CD4-positive, alpha-beta T cell treated with Interleukin-2 at 100 ng/mL for 4 hours (primary cell): Measurements from ENCODE around the gene RNF14.
"Not testable (repeated sequence)": the region's sequence is repeated elsewhere in the genome, so short reads cannot be mapped to it uniquely, and the experiment has no call there.

ENCODE experiments used
- DNase-seq: peaks from one replicate; pipeline ENCODE4 v3.0.0-alpha.2; 2020; ENCODE audit warnings: low spot score

The RNF14 gene, protein sequence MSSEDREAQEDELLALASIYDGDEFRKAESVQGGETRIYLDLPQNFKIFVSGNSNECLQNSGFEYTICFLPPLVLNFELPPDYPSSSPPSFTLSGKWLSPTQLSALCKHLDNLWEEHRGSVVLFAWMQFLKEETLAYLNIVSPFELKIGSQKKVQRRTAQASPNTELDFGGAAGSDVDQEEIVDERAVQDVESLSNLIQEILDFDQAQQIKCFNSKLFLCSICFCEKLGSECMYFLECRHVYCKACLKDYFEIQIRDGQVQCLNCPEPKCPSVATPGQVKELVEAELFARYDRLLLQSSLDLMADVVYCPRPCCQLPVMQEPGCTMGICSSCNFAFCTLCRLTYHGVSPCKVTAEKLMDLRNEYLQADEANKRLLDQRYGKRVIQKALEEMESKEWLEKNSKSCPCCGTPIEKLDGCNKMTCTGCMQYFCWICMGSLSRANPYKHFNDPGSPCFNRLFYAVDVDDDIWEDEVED

GRCh38 chr5:141968914-141969608 lies at the start of gene RNF14:
Gene RNF14, plus strand, starts transcription at chr5:141969105. Its CDS starts 4,484 bp downstream, at chr5:141973589.
- peak; percentile 94 for DNase-seq

GRCh38 chr5:141919218-141920119 lies 49.4 kb upstream of the RNF14 start:
- DNase-seq: no peak

GRCh38 chr5:141920771-141921170 lies 48.1 kb upstream of the RNF14 start:
- no peak for DNase-seq

DNA sequence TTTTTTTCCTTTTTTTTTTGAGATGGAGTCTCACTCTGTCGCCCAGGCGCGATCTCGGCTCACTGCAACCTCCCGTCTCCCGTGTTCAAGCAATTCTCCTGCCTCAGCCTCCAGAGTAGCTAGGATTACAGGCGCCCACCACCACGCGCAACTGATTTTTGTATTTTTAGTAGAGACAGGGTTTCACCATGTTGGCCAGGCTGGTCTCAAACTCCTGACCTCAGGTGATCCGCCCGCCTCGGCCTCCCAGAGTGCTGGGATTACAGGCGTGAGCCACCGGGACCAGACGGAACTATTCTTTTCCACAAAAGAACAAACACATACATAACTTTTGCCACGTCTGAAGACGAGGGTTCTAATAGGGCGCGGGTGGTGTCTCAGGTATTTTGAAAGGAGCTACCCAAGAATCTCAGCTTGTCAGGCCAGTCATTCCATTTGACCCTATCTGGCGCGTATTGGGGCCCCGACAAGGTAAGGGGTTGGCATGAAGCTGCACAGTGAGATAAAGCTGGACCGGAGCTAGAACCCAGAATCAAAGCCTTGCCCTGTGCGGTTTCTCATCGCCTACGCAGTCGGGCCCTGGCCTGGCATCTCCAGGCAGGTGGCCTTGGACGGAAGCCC lies 46.0 kb upstream of the RNF14 start:
- not testable (repeated sequence) for DNase-seq

DNA sequence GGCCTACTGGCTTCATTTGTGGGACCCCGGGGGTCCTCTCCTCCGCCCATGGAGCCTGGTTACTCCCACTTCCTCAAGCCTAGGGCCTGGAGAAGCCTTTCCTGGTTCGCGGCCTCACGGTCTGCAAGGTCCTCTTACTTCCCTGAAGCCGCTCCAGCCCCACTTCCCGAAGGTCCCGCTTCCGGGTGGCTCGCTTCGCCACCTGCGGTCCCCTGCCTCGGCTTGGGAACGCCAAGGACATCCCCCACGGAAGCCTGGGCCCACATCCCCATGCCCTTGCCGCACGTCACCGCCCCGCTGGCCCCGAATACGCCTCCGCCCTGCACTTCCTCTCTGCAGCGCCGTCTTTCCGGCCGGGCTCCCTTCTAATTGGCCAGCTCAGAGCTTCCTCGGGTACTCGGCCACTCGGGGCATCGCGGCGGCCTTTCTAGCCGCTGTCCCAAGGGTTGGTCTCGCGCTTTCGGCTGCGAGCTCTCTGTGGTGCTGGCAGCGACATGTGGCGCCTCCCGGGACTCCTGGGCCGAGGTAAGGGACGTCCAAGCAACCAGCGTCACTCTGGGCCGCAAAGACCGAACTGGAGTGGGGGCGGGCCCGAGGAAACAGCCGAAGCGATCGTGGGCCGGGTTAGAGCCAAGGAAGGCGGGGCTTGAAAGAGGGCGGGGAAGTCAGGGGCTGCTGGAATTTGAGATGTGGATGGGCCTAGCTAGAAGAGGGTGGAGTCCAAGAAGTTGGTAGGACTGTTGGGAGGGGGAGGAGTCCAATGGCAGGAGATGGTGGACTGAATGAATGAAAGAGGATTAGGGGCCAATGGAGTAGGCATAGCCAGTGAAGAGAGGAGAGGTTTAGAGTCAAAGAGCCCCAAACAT lies 45.2 kb upstream of the RNF14 start, which contains the start of gene DELE1:
Gene DELE1, plus strand, starts transcription at position 424 of the 866 bp plus-strand sequence. Its CDS starts 71 bp downstream, at position 495.
- peak; percentile 87 for DNase-seq

DNA sequence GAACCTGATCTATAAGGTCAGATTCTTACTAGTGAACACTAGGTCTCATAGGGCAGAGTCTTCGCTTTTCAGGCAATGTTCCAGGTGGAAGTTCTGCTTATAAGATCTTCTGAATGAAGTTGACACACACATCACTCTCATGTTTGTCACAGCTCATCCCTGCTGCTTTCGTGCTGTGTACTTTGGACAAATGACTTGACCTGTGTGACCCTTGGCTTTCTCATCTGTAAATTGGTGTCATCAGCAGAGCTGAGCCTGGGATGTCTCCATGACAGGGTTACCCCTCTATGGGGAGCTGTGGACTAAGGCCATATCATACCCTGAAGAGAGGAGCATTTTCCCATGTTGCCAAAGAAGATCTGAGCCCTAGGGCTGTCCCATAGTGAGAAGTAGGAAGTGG lies 42.5 kb upstream of the RNF14 start:
- no peak for DNase-seq

DNA sequence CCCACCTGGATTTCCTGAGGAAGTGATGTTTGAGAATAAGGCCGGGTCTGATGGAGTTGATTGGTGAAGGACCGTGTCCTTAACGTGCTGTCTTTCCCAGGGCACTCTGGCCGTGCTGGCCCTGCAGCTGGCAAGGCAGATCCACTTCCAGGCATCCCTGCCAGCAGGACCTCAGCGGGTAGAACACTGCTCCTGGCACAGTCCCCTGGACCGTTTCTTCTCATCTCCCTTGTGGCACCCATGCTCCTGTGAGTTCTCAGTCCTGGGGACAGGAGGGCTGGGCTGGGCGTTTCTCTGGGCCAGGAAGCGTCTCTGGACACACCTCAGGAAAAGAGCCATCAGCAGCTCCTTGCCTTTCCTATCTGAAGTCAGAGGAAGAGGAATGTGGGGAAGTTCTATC lies 40.9 kb upstream of the RNF14 start:
- no peak for DNase-seq

- DNase-seq: no peak
Measured at GRCh38 chr5:141929398-141930058, 39.4 kb upstream of the RNF14 start.

DNA sequence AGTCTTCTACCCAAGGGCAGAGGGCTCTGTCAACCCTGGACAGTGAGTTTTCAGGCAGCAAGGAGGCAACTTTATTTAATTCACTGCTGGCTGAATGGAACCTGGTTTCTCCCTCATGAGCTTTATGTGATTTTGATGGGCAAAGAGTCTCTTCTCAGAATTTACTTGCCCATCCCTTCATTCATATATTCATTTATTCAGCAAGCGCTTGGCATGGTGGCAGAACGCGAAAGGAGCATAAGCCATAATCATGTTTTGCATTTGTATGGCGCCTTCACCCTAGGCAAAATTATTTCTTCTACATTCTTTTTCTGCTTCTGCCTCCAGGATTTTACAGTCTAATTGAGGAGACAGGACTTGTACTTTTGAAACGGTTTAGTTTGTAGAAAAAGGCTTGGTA lies 37.2 kb upstream of the RNF14 start:
- no peak for DNase-seq

GRCh38 chr5:141933151-141933550 lies 35.8 kb upstream of the RNF14 start:
- DNase-seq: no peak

GRCh38 chr5:141934099-141934844 lies 34.6 kb upstream of the RNF14 start:
- no peak for DNase-seq

- DNase-seq: no peak
Measured at GRCh38 chr5:141935538-141935937, 33.4 kb upstream of the RNF14 start.

DNA sequence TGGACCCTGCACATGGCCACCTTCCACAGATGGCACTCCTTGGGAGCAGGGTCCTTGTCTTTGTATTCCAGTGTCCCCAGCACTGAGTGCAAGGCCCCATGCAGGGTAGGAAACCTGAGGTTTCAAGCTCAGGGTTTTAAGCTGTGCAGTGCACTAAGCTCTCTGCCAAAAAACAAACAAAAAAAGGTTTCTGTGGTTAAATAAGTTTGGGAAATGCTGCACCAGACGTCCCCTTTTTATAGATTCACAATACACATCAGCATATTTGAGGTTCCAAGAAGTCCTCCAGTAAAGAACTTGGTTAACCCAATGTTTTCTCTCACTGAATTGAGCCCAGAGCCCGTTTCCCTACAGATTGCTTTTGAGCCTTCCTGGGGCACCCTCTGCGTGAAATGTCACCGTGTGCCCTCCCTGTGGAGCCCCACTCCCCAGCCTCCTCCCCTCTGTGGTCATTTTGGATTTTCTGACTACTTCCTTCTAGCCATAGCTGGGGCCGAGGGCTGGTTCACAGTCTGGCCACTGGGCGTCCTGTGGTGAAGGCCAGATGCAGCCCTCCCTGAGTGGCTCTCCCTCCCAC lies 28.1 kb upstream of the RNF14 start:
- DNase-seq: no peak

GRCh38 chr5:141941307-141941706 lies 27.6 kb upstream of the RNF14 start:
- no peak for DNase-seq

DNA sequence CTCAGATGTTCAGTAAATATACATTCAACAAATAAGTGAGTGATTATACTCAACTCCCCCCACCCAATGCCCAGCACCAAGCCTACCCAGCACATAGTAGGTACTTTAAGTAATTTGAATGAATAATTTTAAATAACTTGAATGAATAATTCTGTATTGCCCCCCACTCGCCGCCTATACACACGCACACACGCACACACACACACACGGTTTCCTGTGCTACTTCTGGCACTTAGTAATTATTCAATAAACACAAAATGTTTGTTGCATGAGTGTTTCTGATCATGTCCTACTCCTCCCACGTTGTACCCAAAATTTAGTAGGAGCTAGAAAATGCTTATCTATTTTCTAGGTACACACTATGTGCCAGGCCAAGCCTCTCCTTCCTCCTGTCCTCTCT lies 27.1 kb upstream of the RNF14 start:
- DNase-seq: no peak

- DNase-seq: no peak
Measured at GRCh38 chr5:141942185-141942857, 26.6 kb upstream of the RNF14 start.

DNA sequence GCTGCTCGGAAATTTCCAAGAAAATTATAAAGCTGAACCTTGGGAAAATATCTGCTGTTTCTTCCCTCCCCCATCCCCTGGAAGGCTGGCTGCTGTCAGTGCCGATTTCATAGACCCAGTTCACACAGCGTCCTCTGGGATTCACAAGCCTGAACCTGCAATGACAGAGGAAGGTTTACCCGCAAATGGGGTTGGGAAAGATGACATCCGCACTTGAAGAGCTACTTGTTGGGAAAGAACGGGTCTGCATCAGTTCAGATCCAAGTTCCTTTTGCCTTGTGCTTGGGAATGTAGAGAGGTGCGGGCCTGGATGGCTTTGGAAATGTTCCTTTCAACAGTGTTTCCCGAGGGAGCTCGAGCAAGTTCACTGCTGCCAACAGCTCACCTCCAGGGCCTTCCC lies 24.8 kb upstream of the RNF14 start:
- no peak for DNase-seq

GRCh38 chr5:141945511-141946051 lies 23.3 kb upstream of the RNF14 start:
- no peak for DNase-seq
